IMR-90 (cell line): Measurements from ENCODE around the gene CNOT3. TPM values are rescaled to one million over a fixed set of nuclear protein-coding genes. Genes with fewer than 3 reads are reported as not detected.

Source experiments
- ATAC-seq: fragments of 200-7000 bp; cut with Tn5 transposase; 2 replicates; pipeline ENCODE4 v1.9.1; 2020; ENCODE audit warnings: low read depth, mild to moderate bottlenecking, moderate library complexity
- BruUV-seq: library from RNA; stranded (reverse); fragments of 400-500 nt; replicated peaks from 2 replicates; lab custom pipeline; 2021; lab: Mats Ljungman, UMichigan
- CTCF ChIA-PET: fragments of 300-600 bp; formaldehyde crosslinking; extraction: SDS; loops from one replicate; lab custom pipeline; 2021; ENCODE audit warnings: antibody characterized with exemption; lab: Yijun Ruan, JAX
- POLR2A ChIA-PET: fragments of 300-600 bp; sonication (Branson Sonifier 250); formaldehyde crosslinking; loops from one replicate; lab custom pipeline; 2022; ENCODE audit warnings: antibody characterized with exemption; ENCODE audit not compliant: unreplicated experiment; lab: Charles Lee
- DNase-seq: peaks from one replicate; pipeline ENCODE4 v3.0.0; 2013
- H2AFZ ChIP-seq: replicated peaks from 2 replicates; pipeline ENCODE3; 2013; ENCODE audit warnings: low read length, mild to moderate bottlenecking; ENCODE audit not compliant: poor library complexity
- H2AK5ac ChIP-seq: 2 replicates; pipeline ENCODE4 v1.6.1; 2013; ENCODE audit warnings: low read depth, low read length, inconsistent platforms
- H2AK9ac ChIP-seq: replicated peaks from 2 replicates; pipeline ENCODE3; 2013; ENCODE audit warnings: mild to moderate bottlenecking, low read depth, low read length, moderate library complexity; ENCODE audit not compliant: poor library complexity
- H2BK120ac ChIP-seq: 2 replicates; pipeline ENCODE4 v1.6.1; 2013; ENCODE audit warnings: low read depth, low read length, inconsistent platforms
- H2BK15ac ChIP-seq: 3 replicates; pipeline ENCODE4 v1.6.1; 2013; ENCODE audit warnings: low read depth, low read length, inconsistent platforms
- H2BK20ac ChIP-seq: 2 replicates; pipeline ENCODE4 v1.6.1; 2013; ENCODE audit warnings: low read depth, mild to moderate bottlenecking, inconsistent platforms, low read length, moderate library complexity
- H2BK5ac ChIP-seq: 2 replicates; pipeline ENCODE4 v1.6.1; 2013; ENCODE audit warnings: mild to moderate bottlenecking, low read depth, low read length, inconsistent platforms; ENCODE audit not compliant: poor library complexity, severe bottlenecking
- H3K14ac ChIP-seq: replicated peaks from 2 replicates; pipeline ENCODE4 v1.6.1; 2013; ENCODE audit warnings: low read depth, low read length, inconsistent platforms
- H3K18ac ChIP-seq: 2 replicates; pipeline ENCODE4 v1.6.1; 2013; ENCODE audit warnings: low read depth, low read length, control low read depth
- H3K23ac ChIP-seq: 2 replicates; pipeline ENCODE4 v1.6.1; 2013; ENCODE audit warnings: low read depth, low read length, inconsistent platforms
- H3K27ac ChIP-seq: 2 replicates; pipeline ENCODE4 v1.5.1; 2013; ENCODE audit warnings: mild to moderate bottlenecking, control low read depth, low read length; ENCODE audit not compliant: insufficient read depth
- H3K27me3 ChIP-seq: 2 replicates; pipeline ENCODE4 v1.6.1; 2013; ENCODE audit warnings: low read length; ENCODE audit not compliant: control insufficient read depth, insufficient read depth
- H3K36me3 ChIP-seq: 2 replicates; pipeline ENCODE4 v1.6.1; 2013; ENCODE audit warnings: low read length, mixed read lengths; ENCODE audit not compliant: control insufficient read depth, insufficient read depth
- H3K4ac ChIP-seq: 2 replicates; pipeline ENCODE4 v1.6.1; 2013; ENCODE audit warnings: low read depth, low read length, inconsistent platforms
- H3K4me1 ChIP-seq: 2 replicates; pipeline ENCODE4 v1.6.1; 2013; ENCODE audit warnings: low read length, mixed read lengths; ENCODE audit not compliant: control insufficient read depth, insufficient read depth
- H3K4me2 ChIP-seq: 2 replicates; pipeline ENCODE4 v1.6.1; 2013; ENCODE audit warnings: low read depth, mild to moderate bottlenecking, control low read depth, low read length, moderate library complexity
- H3K4me3 ChIP-seq: 2 replicates; pipeline ENCODE4 v1.5.1; 2013; ENCODE audit warnings: low read depth, mild to moderate bottlenecking, control low read depth, low read length, moderate library complexity; ENCODE audit not compliant: insufficient read depth
- H3K56ac ChIP-seq: 2 replicates; pipeline ENCODE4 v1.6.1; 2013; ENCODE audit warnings: low read length, inconsistent platforms; ENCODE audit not compliant: insufficient read depth; ENCODE audit errors: extremely low read depth
- H3K79me1 ChIP-seq, 2 experiments: 2 replicates each; pipeline ENCODE4 v1.6.1; 2013; ENCODE audit warnings: low read length in 2 of 2, inconsistent platforms in 1 of 2, low read depth in 1 of 2
- H3K9ac ChIP-seq: 2 replicates; pipeline ENCODE4 v1.6.1; 2013; ENCODE audit warnings: low read depth, low read length, control low read depth
- H3K9me1 ChIP-seq: 2 replicates; pipeline ENCODE4 v1.6.1; 2013; ENCODE audit warnings: low read length, inconsistent platforms; ENCODE audit not compliant: insufficient read depth
- H3K9me3 ChIP-seq: 2 replicates; pipeline ENCODE4 v1.6.1; 2013; ENCODE audit warnings: low read length; ENCODE audit not compliant: control insufficient read depth, insufficient read depth
- H4K20me1 ChIP-seq: 2 replicates; pipeline ENCODE4 v1.6.1; 2013; ENCODE audit warnings: low read length, inconsistent platforms; ENCODE audit not compliant: insufficient read depth
- H4K5ac ChIP-seq: 2 replicates; pipeline ENCODE4 v1.6.1; 2013; ENCODE audit warnings: mild to moderate bottlenecking, low read depth, low read length, control low read depth
- H4K8ac ChIP-seq, 2 experiments: 2 replicates each; pipeline ENCODE4 v1.6.1; 2013; ENCODE audit warnings: low read depth in 2 of 2, low read length in 2 of 2, control low read depth in 1 of 2, inconsistent platforms in 1 of 2
- H4K91ac ChIP-seq: 2 replicates; pipeline ENCODE4 v1.6.1; 2013; ENCODE audit warnings: low read depth, low read length, inconsistent platforms; ENCODE audit not compliant: insufficient read depth
- BHLHE40 ChIP-seq: fragments of 150-350 bp; IDR thresholded peaks from 2 replicates; pipeline ENCODE4 v1.6.1; 2016; ENCODE audit warnings: mild to moderate bottlenecking, low read depth, low read length
- CEBPB ChIP-seq: IDR thresholded peaks from 2 replicates; pipeline ENCODE4 v1.6.1; 2012; ENCODE audit warnings: low read depth, low read length, improper control_type of control experiment
- CHD1 ChIP-seq: IDR thresholded peaks from 2 replicates; pipeline ENCODE4 v1.6.1; 2012; ENCODE audit warnings: low read depth, low read length, improper control_type of control experiment
- ELK1 ChIP-seq: fragments of 150-350 bp; IDR thresholded peaks from 2 replicates; pipeline ENCODE4 v1.6.1; 2016; ENCODE audit warnings: low read depth, mild to moderate bottlenecking, low read length, moderate library complexity, borderline replicate concordance
- FOS ChIP-seq: fragments of 150-350 bp; IDR thresholded peaks from 2 replicates; pipeline ENCODE4 v1.6.1; 2016; ENCODE audit warnings: low read depth, low read length
- MAFK ChIP-seq: IDR thresholded peaks from 2 replicates; pipeline ENCODE4 v1.6.1; 2012; ENCODE audit warnings: low read depth, low read length, improper control_type of control experiment
- MAZ ChIP-seq: IDR thresholded peaks from 2 replicates; pipeline ENCODE4 v1.6.1; 2012; ENCODE audit warnings: low read depth, mild to moderate bottlenecking, low read length, improper control_type of control experiment, moderate library complexity, borderline replicate concordance
- MXI1 ChIP-seq: IDR thresholded peaks from 2 replicates; pipeline ENCODE4 v1.6.1; 2012; ENCODE audit warnings: low read depth, mild to moderate bottlenecking, low read length, moderate library complexity, borderline replicate concordance
- NFE2L2 ChIP-seq: fragments of 150-350 bp; IDR thresholded peaks from 2 replicates; pipeline ENCODE4 v1.6.1; 2016; ENCODE audit warnings: low read depth, mild to moderate bottlenecking, low read length
- POLR2A ChIP-seq: IDR thresholded peaks from 2 replicates; pipeline ENCODE4 v1.6.1; 2012; ENCODE audit warnings: mild to moderate bottlenecking, low read depth, low read length
- RAD21 ChIP-seq: IDR thresholded peaks from 2 replicates; pipeline ENCODE4 v1.6.1; 2012; ENCODE audit warnings: low read length, improper control_type of control experiment
- RCOR1 ChIP-seq: IDR thresholded peaks from 2 replicates; pipeline ENCODE4 v1.6.1; 2012; ENCODE audit warnings: mild to moderate bottlenecking, low read length, improper control_type of control experiment; ENCODE audit not compliant: insufficient replicate concordance
- RFX5 ChIP-seq: IDR thresholded peaks from 2 replicates; pipeline ENCODE4 v1.8.0; 2012; ENCODE audit warnings: low read depth, mild to moderate bottlenecking, low read length, moderate library complexity
- SMC3 ChIP-seq: fragments of 150-350 bp; IDR thresholded peaks from 2 replicates; pipeline ENCODE4 v1.6.1; 2016; ENCODE audit warnings: low read depth, mild to moderate bottlenecking, antibody characterized with exemption, low read length, moderate library complexity
- WGBS, 2 experiments: methylation state at CpG; one replicate each; pipeline versions ENCODE4 v1.1.5 to v1.1.7; 2013; ENCODE audit warnings: missing lambda C conversion rate in 2 of 2; ENCODE audit not compliant: insufficient read length in 1 of 2; ENCODE audit errors: extremely low coverage in 2 of 2; 5-methylcytosine and 5-hydroxymethylcytosine counted together
- dilution Hi-C: fragments of 300-500 bp; cut with HindIII; formaldehyde crosslinking; loops from one replicate; pipeline ENCODE4 v1.14.3; 2018; ENCODE audit warnings: low sequenced_read_pairs; ENCODE audit not compliant: unreplicated experiment
- in situ Hi-C: fragments of 300-500 bp; cut with MboI; formaldehyde crosslinking; loops from 3 replicates; pipeline ENCODE4 v1.14.3; 2019; ENCODE audit warnings: low sequenced_read_pairs, inconsistent platforms, mixed read lengths
- intact Hi-C: fragments of 100-400 bp; cut with micrococcal nuclease; formaldehyde crosslinking; loops from 2 replicates; pipeline ENCODE4 v1.10.0; 2022
- polyA plus RNA-seq, 3 experiments: library from polyadenylated mRNA; depleted of rRNA; stranded (reverse); fragments of >200 nt; gene quantifications; 2 replicates each; pipeline ENCODE4 v1.2.3, GENCODE V29; 2012; ENCODE audit warnings: low replicate concordance in 1 of 3
- total RNA-seq: library from RNA; depleted of rRNA; stranded (reverse); fragments of >200 nt; gene quantifications from 2 replicates; pipeline ENCODE4 v1.2.3, GENCODE V29; 2012
- TF ChIP-seq, protein P1 (sequence below): conservative IDR thresholded peaks from 2 replicates; pipeline ENCODE4 v1.5.1; 2012; ENCODE audit warnings: mild to moderate bottlenecking, low read depth, low read length, improper control_type of control experiment
- TF ChIP-seq, protein P2 (sequence below): fragments of 150-350 bp; IDR thresholded peaks from 2 replicates; pipeline ENCODE4 v1.6.1; 2017; ENCODE audit warnings: mild to moderate bottlenecking, antibody characterized with exemption, low read length, low read depth

Gene CNOT3
- total and polyA plus RNA-seq, 2 of the 4 experiments (the other 2 are of a cell fraction): 5.4 to 26.7 TPM

DNA sequence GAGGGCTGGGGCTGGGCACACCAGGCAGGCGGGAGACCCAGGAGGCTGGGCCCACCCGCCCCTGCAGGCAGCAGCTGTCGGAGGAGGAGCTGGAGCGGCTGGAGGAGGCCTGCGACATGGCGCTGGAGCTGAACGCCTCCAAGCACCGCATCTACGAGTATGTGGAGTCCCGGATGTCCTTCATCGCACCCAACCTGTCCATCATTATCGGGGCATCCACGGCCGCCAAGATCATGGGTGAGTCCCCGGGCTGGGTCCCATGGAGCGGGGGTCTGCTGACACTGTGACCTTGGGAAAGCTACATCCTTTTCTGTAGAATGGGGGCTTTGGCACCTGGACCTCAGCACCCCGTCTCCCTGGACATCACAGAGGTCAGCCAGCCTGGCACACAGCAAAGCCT is 13.9 kb upstream of the CNOT3 start:
- CTCF ChIA-PET: no interaction called here
- Histone ChIP-seq H3K27ac (no peak overlapping the region), H2BK15ac (no peak overlapping the region), H2AFZ (no peak overlapping the region), H3K18ac (no peak overlapping the region), H2BK20ac (no peak overlapping the region), H4K20me1 (no peaks in the 10 kb centered on the region), H3K4ac (no peak overlapping the region), H3K4me1 (no peaks in the 10 kb centered on the region), H3K4me2 (no peak overlapping the region), H4K91ac (no peak overlapping the region), H3K4me3 (no peak overlapping the region), H3K27me3 (no peaks in the 10 kb centered on the region), H3K23ac (no peak overlapping the region), H3K9me1 (no peaks in the 10 kb centered on the region), H3K9ac (no peak overlapping the region), H2AK5ac (no peak overlapping the region), H2AK9ac (no peak overlapping the region), H2BK5ac (no peak overlapping the region), H3K9me3 (no peaks in the 10 kb centered on the region), H3K56ac (no peak overlapping the region), H4K8ac (no peak overlapping the region), H3K36me3 (peaks cover 77% of the 10 kb centered on the region), H3K14ac (no peak overlapping the region), H2BK120ac (no peak overlapping the region), H4K5ac (no peak overlapping the region), H3K79me1 (peaks cover 0 to 7% of the 10 kb centered on the region in 2 experiments; a peak in 1 of 4 replicates)
- intact Hi-C loops (no loop called here), in situ Hi-C loops (loop anchor here (25.0 kb wide), 1 partner anchor 339 kb away; the partner anchor contains the start of genes CDC42EP5 and LENG9), dilution Hi-C loops (no loop called here)
- BruUV-seq: no TSS peak
- TF ChIP-seq RFX5 (no peak), POLR2A (no peak), BHLHE40 (no peak), SMC3 (no peak), RAD21 (no peak), ELK1 (no peak), FOS (no peak), RCOR1 (no peak), CEBPB (no peak), MXI1 (no peak), NFE2L2 (no peak), MAFK (no peak), MAZ (no peak), CHD1 (no peak)
- TF ChIP-seq, protein P1, sequence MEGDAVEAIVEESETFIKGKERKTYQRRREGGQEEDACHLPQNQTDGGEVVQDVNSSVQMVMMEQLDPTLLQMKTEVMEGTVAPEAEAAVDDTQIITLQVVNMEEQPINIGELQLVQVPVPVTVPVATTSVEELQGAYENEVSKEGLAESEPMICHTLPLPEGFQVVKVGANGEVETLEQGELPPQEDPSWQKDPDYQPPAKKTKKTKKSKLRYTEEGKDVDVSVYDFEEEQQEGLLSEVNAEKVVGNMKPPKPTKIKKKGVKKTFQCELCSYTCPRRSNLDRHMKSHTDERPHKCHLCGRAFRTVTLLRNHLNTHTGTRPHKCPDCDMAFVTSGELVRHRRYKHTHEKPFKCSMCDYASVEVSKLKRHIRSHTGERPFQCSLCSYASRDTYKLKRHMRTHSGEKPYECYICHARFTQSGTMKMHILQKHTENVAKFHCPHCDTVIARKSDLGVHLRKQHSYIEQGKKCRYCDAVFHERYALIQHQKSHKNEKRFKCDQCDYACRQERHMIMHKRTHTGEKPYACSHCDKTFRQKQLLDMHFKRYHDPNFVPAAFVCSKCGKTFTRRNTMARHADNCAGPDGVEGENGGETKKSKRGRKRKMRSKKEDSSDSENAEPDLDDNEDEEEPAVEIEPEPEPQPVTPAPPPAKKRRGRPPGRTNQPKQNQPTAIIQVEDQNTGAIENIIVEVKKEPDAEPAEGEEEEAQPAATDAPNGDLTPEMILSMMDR: no peak
- TF ChIP-seq, protein P2, sequence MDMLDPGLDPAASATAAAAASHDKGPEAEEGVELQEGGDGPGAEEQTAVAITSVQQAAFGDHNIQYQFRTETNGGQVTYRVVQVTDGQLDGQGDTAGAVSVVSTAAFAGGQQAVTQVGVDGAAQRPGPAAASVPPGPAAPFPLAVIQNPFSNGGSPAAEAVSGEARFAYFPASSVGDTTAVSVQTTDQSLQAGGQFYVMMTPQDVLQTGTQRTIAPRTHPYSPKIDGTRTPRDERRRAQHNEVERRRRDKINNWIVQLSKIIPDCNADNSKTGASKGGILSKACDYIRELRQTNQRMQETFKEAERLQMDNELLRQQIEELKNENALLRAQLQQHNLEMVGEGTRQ: no peak
- DNase-seq: no peak
- 93% methylated on average over 3 of the region's 17 CpGs; no CpG with 5 or more reads in 1 of the 2 experiments for WGBS, 2 experiments
- POLR2A ChIA-PET: no interaction called here
- no peak for ATAC-seq
